IMR-90 (cell line): ENCODE results near the gene SAP30BP.

ENCODE experiments used
- RAD21 ChIP-seq: IDR thresholded peaks from 2 replicates; pipeline ENCODE4 v1.6.1; 2012; ENCODE audit warnings: low read length, improper control_type of control experiment
- RFX5 ChIP-seq: IDR thresholded peaks from 2 replicates; pipeline ENCODE4 v1.8.0; 2012; ENCODE audit warnings: low read depth, mild to moderate bottlenecking, low read length, moderate library complexity
- TF ChIP-seq, protein P1 (sequence below): conservative IDR thresholded peaks from 2 replicates; pipeline ENCODE4 v1.5.1; 2012; ENCODE audit warnings: mild to moderate bottlenecking, low read depth, low read length, improper control_type of control experiment

DNA sequence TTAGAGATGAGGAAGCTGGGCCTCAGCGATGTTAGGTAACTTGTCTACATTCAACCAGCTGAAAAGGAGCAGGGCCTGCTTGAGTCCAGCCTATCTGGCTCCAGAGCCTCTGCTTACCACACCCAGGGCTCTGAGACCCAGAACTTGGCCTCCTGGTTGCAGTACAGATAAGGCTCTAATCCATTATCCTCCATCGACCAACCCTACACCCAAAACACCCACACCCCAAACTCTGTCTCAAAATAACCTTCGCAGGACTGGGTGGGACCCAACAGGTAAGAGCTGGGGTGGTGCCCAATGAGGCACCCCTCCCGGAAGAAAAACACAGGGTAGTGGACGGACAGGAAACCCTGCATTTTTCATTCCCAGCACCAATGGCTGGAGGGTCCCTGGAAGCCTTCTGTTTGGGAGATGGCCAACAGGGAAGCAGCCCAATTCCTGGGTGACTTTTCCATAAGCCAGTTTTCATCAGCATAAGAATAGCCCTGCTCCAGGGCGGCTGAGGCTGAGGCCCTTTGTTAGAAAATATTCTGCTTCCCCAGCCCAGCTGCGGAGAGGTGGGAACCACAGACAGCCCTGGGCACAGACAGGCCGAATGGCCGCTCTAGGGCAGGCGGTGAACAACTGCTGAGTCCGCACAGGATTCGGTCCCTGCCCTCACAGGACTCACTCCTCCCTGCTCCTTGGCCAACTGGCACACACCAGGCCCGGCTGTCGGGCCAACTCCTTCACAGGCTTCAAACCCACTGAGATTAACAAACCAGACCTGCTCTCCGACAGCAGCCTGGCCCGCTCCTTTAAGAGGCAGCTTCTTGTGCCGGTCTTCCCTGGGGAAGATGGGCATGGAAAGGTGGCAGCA, 24.1 kb upstream of the SAP30BP start:
- TF ChIP-seq, protein P1, sequence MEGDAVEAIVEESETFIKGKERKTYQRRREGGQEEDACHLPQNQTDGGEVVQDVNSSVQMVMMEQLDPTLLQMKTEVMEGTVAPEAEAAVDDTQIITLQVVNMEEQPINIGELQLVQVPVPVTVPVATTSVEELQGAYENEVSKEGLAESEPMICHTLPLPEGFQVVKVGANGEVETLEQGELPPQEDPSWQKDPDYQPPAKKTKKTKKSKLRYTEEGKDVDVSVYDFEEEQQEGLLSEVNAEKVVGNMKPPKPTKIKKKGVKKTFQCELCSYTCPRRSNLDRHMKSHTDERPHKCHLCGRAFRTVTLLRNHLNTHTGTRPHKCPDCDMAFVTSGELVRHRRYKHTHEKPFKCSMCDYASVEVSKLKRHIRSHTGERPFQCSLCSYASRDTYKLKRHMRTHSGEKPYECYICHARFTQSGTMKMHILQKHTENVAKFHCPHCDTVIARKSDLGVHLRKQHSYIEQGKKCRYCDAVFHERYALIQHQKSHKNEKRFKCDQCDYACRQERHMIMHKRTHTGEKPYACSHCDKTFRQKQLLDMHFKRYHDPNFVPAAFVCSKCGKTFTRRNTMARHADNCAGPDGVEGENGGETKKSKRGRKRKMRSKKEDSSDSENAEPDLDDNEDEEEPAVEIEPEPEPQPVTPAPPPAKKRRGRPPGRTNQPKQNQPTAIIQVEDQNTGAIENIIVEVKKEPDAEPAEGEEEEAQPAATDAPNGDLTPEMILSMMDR: no peak
- TF ChIP-seq RFX5 (no peak), RAD21 (no peak)
